Endometrium (tissue), 2 donors: ENCODE measurements around the gene SLC6A12.
"Not testable (repeated sequence)": the region's sequence is repeated elsewhere in the genome, so short reads cannot be mapped to it uniquely, and the experiment has no call there.

Experiments used
- FAIRE-seq: peaks from 2 replicates; lab custom pipeline; 2012; peaks lifted over from hg19 to GRCh38; lab: Jason Lieb, UNC
- donor health status: control.
- donor health status: control.

The SLC6A12 gene

GRCh38 chr12:214003-214741 lies at the start of gene SLC6A12:
TSS of gene SLC6A12 (minus strand) at chr12:214157. CDS start at chr12:209986, 4,171 bp downstream.
- no peak for FAIRE-seq

- no peak for FAIRE-seq
These were observed 49.6 kb upstream of the SLC6A12 start for GRCh38 chr12:263574-263973.

GRCh38 chr12:262817-263216 lies 48.9 kb upstream of the SLC6A12 start, which contains the start of gene SLC6A13:
TSS of gene SLC6A13 (minus strand) at chr12:262836. CDS start at chr12:260052, 2,784 bp downstream.
- no peak for FAIRE-seq

GRCh38 chr12:262113-262512 lies 48.2 kb upstream of the SLC6A12 start:
- no peak for FAIRE-seq

GRCh38 chr12:257521-258321 lies 43.8 kb upstream of the SLC6A12 start:
- no peak for FAIRE-seq

- no peak for FAIRE-seq
These were observed 43.0 kb upstream of the SLC6A12 start for GRCh38 chr12:256958-257357.

- FAIRE-seq, result no peak
These were observed 42.3 kb upstream of the SLC6A12 start for GRCh38 chr12:256225-256624.

GRCh38 chr12:254912-255311 lies 41.0 kb upstream of the SLC6A12 start:
- no peak for FAIRE-seq

- no peak for FAIRE-seq
These were observed 40.1 kb upstream of the SLC6A12 start for GRCh38 chr12:254039-254438.

- FAIRE-seq, result no peak
These were observed 39.3 kb upstream of the SLC6A12 start for GRCh38 chr12:253116-253831.

- FAIRE-seq, result no peak
These were observed 38.7 kb upstream of the SLC6A12 start for GRCh38 chr12:252636-253035.

GRCh38 chr12:247271-247670 lies 33.3 kb upstream of the SLC6A12 start:
- FAIRE-seq, result no peak

- FAIRE-seq, result no peak
These were observed 29.4 kb upstream of the SLC6A12 start for GRCh38 chr12:243381-243780.

GRCh38 chr12:242496-242895 lies 28.5 kb upstream of the SLC6A12 start:
- no peak for FAIRE-seq

- no peak for FAIRE-seq
These were observed 27.3 kb upstream of the SLC6A12 start for GRCh38 chr12:241266-241665.

- FAIRE-seq, result no peak
These were observed 26.6 kb upstream of the SLC6A12 start for GRCh38 chr12:240566-240965.

- no peak for FAIRE-seq
These were observed 24.9 kb upstream of the SLC6A12 start for GRCh38 chr12:238736-239398.

GRCh38 chr12:238116-238515 lies 24.2 kb upstream of the SLC6A12 start:
- no peak for FAIRE-seq

GRCh38 chr12:237026-237815 lies 23.3 kb upstream of the SLC6A12 start:
- no peak for FAIRE-seq

GRCh38 chr12:236445-236844 lies 22.5 kb upstream of the SLC6A12 start:
- no peak for FAIRE-seq

- not testable (repeated sequence) for FAIRE-seq
These were observed 22.0 kb upstream of the SLC6A12 start for GRCh38 chr12:235967-236366.
